ENCODE measurements around the gene VPS50. TPM values are rescaled to one million over a fixed set of nuclear protein-coding genes. Genes with fewer than 3 reads are reported as not detected.
A peak's percentile ranks its signal among the peaks of the same experiment; 100 is the strongest.

VPS50 gene
- total RNA-seq = 22.3 to 29.6 TPM (median 26.8 TPM) in 3 replicates

GRCh38 chr7:93231799-93232672, at the start of gene VPS50:
Gene VPS50, plus strand, starts transcription at chr7:93232366. Its CDS starts 102 bp downstream, at chr7:93232468.
- Mint-ChIP-seq H3K4me1 (peaks cover 3% of the 10 kb centered on the region), H3K27me3 (ENCODE audit: low read depth) (peaks cover 19% of the 10 kb centered on the region), H3K9me3 (no peaks in the 10 kb centered on the region), H3K27ac (peak within 1 kb of the TSS; percentile 95), H3K4me3 (peak within 1 kb of the TSS; percentile 92), H3K36me3 (no peaks in the 10 kb centered on the region)
- no peak for TF ChIP-seq CTCF (IDR thresholded peaks at IDR 0.05; ENCODE audit: unreplicated experiment)
- DNase-seq (ENCODE audit: low spot score in 2 of 2, unreplicated experiment in 2 of 2) = peak; percentile 74 to 87

GRCh38 chr7:93185303-93186027, 46.7 kb upstream of the VPS50 start:
- Mint-ChIP-seq H3K36me3 (no peaks in the 10 kb centered on the region), H3K27ac (no peak overlapping the region), H3K9me3 (no peaks in the 10 kb centered on the region), H3K27me3 (ENCODE audit: low read depth) (peaks cover 76% of the 10 kb centered on the region), H3K4me3 (no peak overlapping the region), H3K4me1 (no peaks in the 10 kb centered on the region)
- DNase-seq (ENCODE audit: low spot score in 2 of 2, unreplicated experiment in 2 of 2) = no peak
- TF ChIP-seq CTCF (IDR thresholded peaks at IDR 0.05; ENCODE audit: unreplicated experiment) = no peak

- Mint-ChIP-seq H3K4me3 (no peak overlapping the region), H3K27me3 (ENCODE audit: low read depth) (peaks cover 78% of the 10 kb centered on the region), H3K9me3 (no peaks in the 10 kb centered on the region), H3K36me3 (no peaks in the 10 kb centered on the region), H3K4me1 (no peaks in the 10 kb centered on the region), H3K27ac (no peak overlapping the region)
- TF ChIP-seq CTCF (IDR thresholded peaks at IDR 0.05; ENCODE audit: unreplicated experiment) = no peak
- DNase-seq (ENCODE audit: low spot score in 2 of 2, unreplicated experiment in 2 of 2) = no peak
Observed at GRCh38 chr7:93188870-93189634, 43.1 kb upstream of the VPS50 start.

- DNase-seq (ENCODE audit: low spot score in 2 of 2, unreplicated experiment in 2 of 2) = no peak
- H3K4me1 Mint-ChIP-seq = no peaks in the 10 kb centered on the region
Observed at GRCh38 chr7:93194386-93194785, 37.8 kb upstream of the VPS50 start.

More at GRCh38 chr7:93194386-93194785, 37.8 kb upstream of the VPS50 start:
- H3K27ac Mint-ChIP-seq = no peak overlapping the region
- no peaks in the 10 kb centered on the region for H3K9me3 Mint-ChIP-seq
- H3K4me3 Mint-ChIP-seq = no peak overlapping the region
- no peak for TF ChIP-seq CTCF (IDR thresholded peaks at IDR 0.05; ENCODE audit: unreplicated experiment)
- H3K36me3 Mint-ChIP-seq = no peaks in the 10 kb centered on the region
- peaks cover 72% of the 10 kb centered on the region for H3K27me3 Mint-ChIP-seq (ENCODE audit: low read depth)

Data from mesothelial cell of epicardium (in vitro differentiated cells).